T-helper 1 cell treated with Interleukin-12 subunit alpha and Interleukin-12 subunit beta and Interleukin-4 antibody, amounts not matched to agents 30 μg/mL and 1 μg/mL, for 36 hours (primary cell): ENCODE data around the gene DNLZ.

Experiments
- H3K27ac Mint-ChIP-seq: one replicate; pipeline ENCODE4 v1.8.0; 2021; ENCODE audit warnings: mild to moderate bottlenecking, mixed read lengths
- H3K27me3 Mint-ChIP-seq: one replicate; pipeline ENCODE4 v1.8.0; 2021; ENCODE audit warnings: low read depth, mixed read lengths
- H3K36me3 Mint-ChIP-seq: one replicate; pipeline ENCODE4 v1.8.0; 2021; ENCODE audit warnings: low read depth, mixed read lengths
- H3K4me1 Mint-ChIP-seq: one replicate; pipeline ENCODE4 v1.8.0; 2021; ENCODE audit warnings: low read depth, mixed read lengths
- H3K4me3 Mint-ChIP-seq: one replicate; pipeline ENCODE4 v1.8.0; 2021; ENCODE audit warnings: mild to moderate bottlenecking, moderate library complexity, mixed read lengths
- H3K9me3 Mint-ChIP-seq: one replicate; pipeline ENCODE4 v1.8.0; 2021; ENCODE audit warnings: mixed read lengths

Gene DNLZ

GRCh38 chr9:136331556-136332481, 31.7 kb downstream of the DNLZ start:
- H3K9me3 Mint-ChIP-seq, result no peaks in the 10 kb centered on the region
- H3K27ac Mint-ChIP-seq, result no peak overlapping the region
- no peaks in the 10 kb centered on the region for H3K27me3 Mint-ChIP-seq
- H3K4me3 Mint-ChIP-seq, result no peak overlapping the region
- no peaks in the 10 kb centered on the region for H3K4me1 Mint-ChIP-seq
- no peaks in the 10 kb centered on the region for H3K36me3 Mint-ChIP-seq

GRCh38 chr9:136331030-136331429, 32.5 kb downstream of the DNLZ start:
- Mint-ChIP-seq H3K27ac (no peak overlapping the region), H3K9me3 (no peaks in the 10 kb centered on the region), H3K4me3 (no peak overlapping the region), H3K27me3 (no peaks in the 10 kb centered on the region), H3K36me3 (no peaks in the 10 kb centered on the region), H3K4me1 (no peaks in the 10 kb centered on the region)

GRCh38 chr9:136330406-136330990, 33.0 kb downstream of the DNLZ start:
- H3K27me3 Mint-ChIP-seq, result no peaks in the 10 kb centered on the region
- no peaks in the 10 kb centered on the region for H3K9me3 Mint-ChIP-seq
- H3K4me1 Mint-ChIP-seq, result no peaks in the 10 kb centered on the region
- H3K36me3 Mint-ChIP-seq, result no peaks in the 10 kb centered on the region
- no peak overlapping the region for H3K4me3 Mint-ChIP-seq
- H3K27ac Mint-ChIP-seq, result no peak overlapping the region

GRCh38 chr9:136329636-136330405, 33.7 kb downstream of the DNLZ start:
- no peaks in the 10 kb centered on the region for H3K4me1 Mint-ChIP-seq
- no peaks in the 10 kb centered on the region for H3K27me3 Mint-ChIP-seq
- H3K4me3 Mint-ChIP-seq, result no peak overlapping the region
- no peaks in the 10 kb centered on the region for H3K36me3 Mint-ChIP-seq
- no peaks in the 10 kb centered on the region for H3K9me3 Mint-ChIP-seq
- H3K27ac Mint-ChIP-seq, result no peak overlapping the region

GRCh38 chr9:136329211-136329627, 34.3 kb downstream of the DNLZ start:
- no peaks in the 10 kb centered on the region for H3K36me3 Mint-ChIP-seq
- no peaks in the 10 kb centered on the region for H3K9me3 Mint-ChIP-seq
- H3K4me3 Mint-ChIP-seq, result no peak overlapping the region
- no peaks in the 10 kb centered on the region for H3K4me1 Mint-ChIP-seq
- H3K27me3 Mint-ChIP-seq, result no peaks in the 10 kb centered on the region
- H3K27ac Mint-ChIP-seq, result no peak overlapping the region

- no peaks in the 10 kb centered on the region for H3K4me1 Mint-ChIP-seq
- H3K27me3 Mint-ChIP-seq, result no peaks in the 10 kb centered on the region
- no peak overlapping the region for H3K4me3 Mint-ChIP-seq
- H3K36me3 Mint-ChIP-seq, result no peaks in the 10 kb centered on the region
- H3K9me3 Mint-ChIP-seq, result no peaks in the 10 kb centered on the region
- no peak overlapping the region for H3K27ac Mint-ChIP-seq
Measured at GRCh38 chr9:136328622-136329041, 34.9 kb downstream of the DNLZ start.

GRCh38 chr9:136328011-136328621, 35.4 kb downstream of the DNLZ start:
- Mint-ChIP-seq H3K4me1 (no peaks in the 10 kb centered on the region), H3K27ac (no peak overlapping the region), H3K27me3 (no peaks in the 10 kb centered on the region), H3K36me3 (no peaks in the 10 kb centered on the region), H3K4me3 (no peak overlapping the region), H3K9me3 (no peaks in the 10 kb centered on the region)

GRCh38 chr9:136327304-136327974, 36.1 kb downstream of the DNLZ start, which contains the start of gene GPSM1:
Gene GPSM1, plus strand, starts transcription at chr9:136327539. Its CDS starts 157 bp downstream, at chr9:136327696.
- Mint-ChIP-seq H3K4me3 (peak within 1 kb of the TSS; percentile 64), H3K27ac (no peak within 1 kb of the TSS), H3K9me3 (no peaks in the 10 kb centered on the region), H3K27me3 (no peaks in the 10 kb centered on the region), H3K36me3 (no peaks in the 10 kb centered on the region), H3K4me1 (no peaks in the 10 kb centered on the region)

GRCh38 chr9:136326761-136327303, 36.7 kb downstream of the DNLZ start:
- no peaks in the 10 kb centered on the region for H3K4me1 Mint-ChIP-seq
- H3K27me3 Mint-ChIP-seq, result no peaks in the 10 kb centered on the region
- H3K36me3 Mint-ChIP-seq, result no peaks in the 10 kb centered on the region
- H3K27ac Mint-ChIP-seq, result no peak overlapping the region
- peak overlapping the region; percentile 64 for H3K4me3 Mint-ChIP-seq
- H3K9me3 Mint-ChIP-seq, result no peaks in the 10 kb centered on the region

- H3K36me3 Mint-ChIP-seq, result no peaks in the 10 kb centered on the region
- no peaks in the 10 kb centered on the region for H3K9me3 Mint-ChIP-seq
- no peak overlapping the region for H3K27ac Mint-ChIP-seq
- H3K27me3 Mint-ChIP-seq, result no peaks in the 10 kb centered on the region
- H3K4me3 Mint-ChIP-seq, result no peak overlapping the region
- H3K4me1 Mint-ChIP-seq, result no peaks in the 10 kb centered on the region
Measured at GRCh38 chr9:136326061-136326760, 37.3 kb downstream of the DNLZ start.

GRCh38 chr9:136325358-136325757, 38.2 kb downstream of the DNLZ start:
- Mint-ChIP-seq H3K27me3 (no peaks in the 10 kb centered on the region), H3K27ac (no peak overlapping the region), H3K36me3 (no peaks in the 10 kb centered on the region), H3K4me1 (no peaks in the 10 kb centered on the region), H3K9me3 (no peaks in the 10 kb centered on the region), H3K4me3 (no peak overlapping the region)

- no peak overlapping the region for H3K4me3 Mint-ChIP-seq
Measured at GRCh38 chr9:136324501-136325300, 38.8 kb downstream of the DNLZ start.

More at GRCh38 chr9:136324501-136325300, 38.8 kb downstream of the DNLZ start:
- Mint-ChIP-seq H3K4me1 (no peaks in the 10 kb centered on the region), H3K27me3 (no peaks in the 10 kb centered on the region), H3K27ac (no peak overlapping the region), H3K36me3 (no peaks in the 10 kb centered on the region), H3K9me3 (no peaks in the 10 kb centered on the region)
